K562 (cell line): ENCODE measurements around the gene HOXB3. TPM values are rescaled to one million over a fixed set of nuclear protein-coding genes. Genes with fewer than 3 reads are reported as not detected.
A peak's percentile ranks its signal among the peaks of the same experiment; 100 is the strongest.

Experiments
- ATF1 ChIP-seq, 2 experiments: fragments of 450-650 bp in 1 of 2; IDR thresholded peaks; 2 replicates each; pipeline ENCODE4 v1.6.1; 2016; ENCODE audit warnings: missing compliant biosample characterization in 1 of 2, missing genetic modification characterization in 1 of 2
- BCLAF1 ChIP-seq, 2 experiments: fragments of 450-650 bp in 1 of 2; IDR thresholded peaks; 2 replicates each; pipeline ENCODE4 v1.6.1; 2011 to 2017; ENCODE audit warnings: low read depth in 2 of 2, antibody characterized with exemption in 1 of 2, borderline replicate concordance in 1 of 2, low read length in 1 of 2, mild to moderate bottlenecking in 1 of 2, mixed read lengths in 1 of 2; ENCODE audit not compliant: control insufficient read depth in 1 of 2
- DLX4 ChIP-seq: fragments of 250-450 bp; sonication (Bioruptor Pico); IDR thresholded peaks from 2 replicates; pipeline ENCODE4 v1.6.1; 2021; ENCODE audit warnings: mild to moderate bottlenecking
- EP400 ChIP-seq: fragments of 450-650 bp; IDR thresholded peaks from 2 replicates; pipeline ENCODE4 v1.6.1; 2017; ENCODE audit warnings: antibody characterized with exemption, mild to moderate bottlenecking, moderate library complexity
- GATA2 ChIP-seq: sonication (generic); formaldehyde crosslinking; IDR thresholded peaks from 2 replicates; pipeline ENCODE4 v1.4.0; 2020; ENCODE audit warnings: mild to moderate bottlenecking, missing genetic modification reagents
- GTF3C2 ChIP-seq: IDR thresholded peaks from 3 replicates; pipeline ENCODE4 v1.6.1; 2011; ENCODE audit warnings: borderline replicate concordance, mild to moderate bottlenecking, moderate library complexity; ENCODE audit not compliant: insufficient read length; ENCODE audit errors: extremely low read depth
- HMBOX1 ChIP-seq: sonication (generic); IDR thresholded peaks from 2 replicates; pipeline ENCODE4 v1.6.1; 2016
- ILK ChIP-seq: fragments of 450-650 bp; IDR thresholded peaks from 2 replicates; pipeline ENCODE4 v1.6.1; 2016; ENCODE audit warnings: missing genetic modification characterization, low read depth, mild to moderate bottlenecking, missing compliant biosample characterization, moderate library complexity, borderline replicate concordance
- MCM2 ChIP-seq: fragments of 450-650 bp; IDR thresholded peaks from 2 replicates; pipeline ENCODE4 v1.6.1; 2017; ENCODE audit warnings: low read depth, mild to moderate bottlenecking
- MXI1 ChIP-seq: IDR thresholded peaks from 2 replicates; pipeline ENCODE4 v1.6.1; 2011; ENCODE audit warnings: low read depth, mild to moderate bottlenecking, improper control_type of control experiment, low read length
- MYC ChIP-seq, 2 experiments: fragments of 250-450 bp in 1 of 2; sonication (Bioruptor Pico) in 1 of 2; IDR thresholded peaks; 2 replicates each; pipeline versions ENCODE4 v1.5.1 to v1.6.1; 2012 to 2021; ENCODE audit warnings: low read depth in 2 of 2, borderline replicate concordance in 1 of 2, improper control_type of control experiment in 1 of 2, low read length in 1 of 2, mild to moderate bottlenecking in 1 of 2, moderate library complexity in 1 of 2
- NFRKB ChIP-seq: fragments of 450-650 bp; IDR thresholded peaks from 2 replicates; pipeline ENCODE4 v1.6.1; 2016; ENCODE audit warnings: low read depth
- NFYB ChIP-seq: IDR thresholded peaks from 2 replicates; pipeline ENCODE4 v1.6.1; 2011; ENCODE audit warnings: mild to moderate bottlenecking, moderate library complexity; ENCODE audit not compliant: insufficient read length; ENCODE audit errors: extremely low read depth
- SIN3A ChIP-seq, 2 experiments: fragments of 150-350 bp in 1 of 2; IDR thresholded peaks; 2 replicates each; pipeline ENCODE4 v1.6.1; 2011 to 2016; ENCODE audit warnings: borderline replicate concordance in 2 of 2, low read depth in 2 of 2, low read length in 2 of 2, mild to moderate bottlenecking in 2 of 2, moderate library complexity in 2 of 2; ENCODE audit not compliant: control insufficient read depth in 1 of 2
- SMAD1 ChIP-seq: fragments of 150-350 bp; IDR thresholded peaks from 2 replicates; pipeline ENCODE4 v1.6.1; 2014; ENCODE audit warnings: low read length, low read depth; ENCODE audit not compliant: partially characterized antibody
- ZNF764 ChIP-seq: fragments of 250-450 bp; sonication (Bioruptor Pico); IDR thresholded peaks from 2 replicates; pipeline ENCODE4 v1.4.0; 2020; ENCODE audit warnings: low read depth, mild to moderate bottlenecking, moderate library complexity
- ZNF79 ChIP-seq: fragments of 250-450 bp; sonication (Bioruptor Pico); IDR thresholded peaks from 2 replicates; pipeline ENCODE4 v1.4.0; 2020; ENCODE audit warnings: low read depth, mild to moderate bottlenecking, moderate library complexity
- polyA plus RNA-seq, 8 experiments: library from polyadenylated mRNA; depleted of rRNA in 4 of 8; stranded (reverse) in 5 of 8; unstranded in 3 of 8; fragments of >200 nt; fragmentation: Nextera tagmentation in 2 of 8; fragmentation: Illumina TruSeq in 1 of 8; extraction: Ambion mirVana in 2 of 8; extraction: Trizol in 1 of 8; gene quantifications; 2 replicates each; pipeline versions ENCODE4 v1.2.1 to v1.2.3, GENCODE V29; 2011 to 2014; ENCODE audit warnings: inconsistent platforms in 1 of 8, missing spikeins in 1 of 8
- total RNA-seq, 7 experiments: library from RNA; depleted of rRNA in 6 of 7; stranded (reverse); fragments of >200 nt in 6 of 7; fragmentation: Illumina TruSeq in 2 of 7; extraction: Trizol in 2 of 7; gene quantifications; 2 replicates each; pipeline versions ENCODE4 v1.2.1 to v1.2.3, GENCODE V29; 2011 to 2021; ENCODE audit warnings: low replicate concordance in 1 of 7

HOXB3 gene
- total and polyA plus RNA-seq, 9 of the 15 experiments (the other 6 are each of a cell fraction or from before 2014, with no cell fraction given): 2.4 to 41.3 (median 20.2) TPM

- TF ChIP-seq ZNF764 (CRISPR knock-in tag) (no peak), ILK (no peak), NFRKB (peak; percentile 41), ATF1 (CRISPR knock-in tag; IDR thresholded peaks at IDR 0.05) (no peak), ATF1 (tag; IDR thresholded peaks at IDR 0.05) (no peak), HMBOX1 (no peak), ZNF79 (no peak), NFYB (no peak), SIN3A (IDR thresholded peaks at IDR 0.05; ENCODE audit: borderline replicate concordance in 2 of 2, control insufficient read depth in 1 of 2, low read depth in 2 of 2, low read length in 2 of 2) (0 out of 4 replicates have a peak, but pooled peaks of 1 of the 2 experiments have one; percentile 27), MCM2 (no peak), MXI1 (0 out of 2 replicates have a peak, but pooled peaks have one; percentile 19), DLX4 (no peak), BCLAF1 (IDR thresholded peaks at IDR 0.05; ENCODE audit: borderline replicate concordance in 1 of 2, control insufficient read depth in 1 of 2, low read depth in 2 of 2, low read length in 1 of 2) (no peak), GATA2 (CRISPR knock-in tag) (0 out of 2 replicates have a peak, but pooled peaks have one; percentile 24), GTF3C2 (no peak), EP400 (peak; percentile 66), MYC (IDR thresholded peaks at IDR 0.05; ENCODE audit: low read depth, low read length) (peak; percentile 50; the same call in 1 of the 2 replicates), MYC (CRISPR knock-in tag; IDR thresholded peaks at IDR 0.05; ENCODE audit: borderline replicate concordance, low read depth) (no peak), SMAD1 (peak; percentile 72)
These were observed 34.5 kb downstream of the HOXB3 start (continued) for GRCh38 chr17:48555258-48556228.
